Right ventricle myocardium superior (tissue), 1 donor: ENCODE measurements around the gene FHL2. TPM values are rescaled to one million over a fixed set of nuclear protein-coding genes. Genes with fewer than 3 reads are reported as not detected.
A peak's percentile ranks its signal among the peaks of the same experiment; 100 is the strongest.
"Not testable (repeated sequence)": the region's sequence is repeated elsewhere in the genome, so short reads cannot be mapped to it uniquely, and the experiment has no call there.

Experiments used
- ATAC-seq: fragments of 200-7000 bp; cut with Tn5 transposase; one replicate; pipeline ENCODE4 v1.9.1; 2020; ENCODE audit warnings: mild to moderate bottlenecking; ENCODE audit not compliant: poor library complexity
- DNase-seq: peaks from one replicate; pipeline ENCODE4 v3.0.0-alpha.2; 2020
- intact Hi-C: fragments of 100-400 bp; cut with DNase I; formaldehyde crosslinking; loops from one replicate; pipeline ENCODE4 v1.11.2; 2022
- total RNA-seq: library from RNA; stranded (reverse); fragmentation: NEBNext Ultra II Directional; extraction: Animal tissue kit (Norgen Biotek cat#: 25700); gene quantifications from one replicate; pipeline ENCODE4 v1.2.1, GENCODE V29; 2021
- donor health status: DM: no; HTN: yes; CAD: no; lungs with severe emphysema.

The FHL2 gene
- total RNA-seq, 1 donor from 2014 or later, result 1,567 TPM

- ATAC-seq, result peak; percentile 10
- intact Hi-C loops, result no loop called here
- no peak for DNase-seq
These were observed 69.7 kb downstream of the FHL2 start for GRCh38 chr2:105329197-105329554.

DNA sequence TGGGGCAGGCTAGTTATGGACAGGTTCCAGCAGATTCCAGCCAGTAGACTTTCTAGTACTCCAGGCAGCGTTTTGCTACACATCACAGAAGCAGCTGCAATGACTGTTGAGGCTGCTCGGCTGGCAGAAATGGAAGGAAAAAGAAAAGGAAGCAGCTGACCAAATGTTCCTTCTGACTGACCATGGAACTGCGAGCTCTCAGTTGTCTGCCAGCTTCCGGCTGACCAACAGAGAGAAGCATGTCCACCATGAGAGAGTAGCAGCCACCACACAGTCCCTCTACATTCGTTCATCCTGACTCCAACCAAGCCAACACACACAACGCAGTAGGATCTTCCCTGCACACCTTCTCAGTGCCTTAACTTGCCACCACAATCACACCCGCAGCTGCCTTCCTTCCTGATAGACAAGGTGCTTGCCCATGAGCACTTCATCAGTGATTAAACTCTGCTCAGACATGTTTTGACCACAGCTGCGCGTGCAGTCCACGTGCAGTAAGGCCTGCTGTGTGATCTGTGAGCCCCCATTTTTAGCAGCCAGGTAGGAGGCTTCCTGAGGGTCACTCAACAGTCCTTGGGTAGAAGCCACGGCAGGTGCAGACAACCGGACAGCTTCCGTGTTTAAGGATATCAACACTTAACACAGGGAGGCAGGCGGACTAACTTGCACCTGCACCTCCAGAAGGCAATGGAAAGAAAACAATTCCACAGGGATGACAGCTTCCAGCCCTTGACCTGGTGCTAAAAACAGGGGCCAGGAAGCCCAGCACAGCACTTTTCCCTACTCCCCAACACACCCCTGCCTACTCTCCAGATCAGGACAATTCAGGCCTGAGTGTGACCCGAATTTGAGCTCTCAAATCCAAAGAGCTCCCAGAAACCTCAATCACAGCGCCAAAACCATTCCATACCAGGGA is 70.3 kb downstream of the FHL2 start:
- DNase-seq, result peak; percentile 50
- intact Hi-C loops, result no loop called here
- ATAC-seq, result peak; percentile 30

- intact Hi-C loops, result no loop called here
- DNase-seq, result no peak
- no peak for ATAC-seq
These were observed 71.2 kb downstream of the FHL2 start for GRCh38 chr2:105327690-105328089.

DNA sequence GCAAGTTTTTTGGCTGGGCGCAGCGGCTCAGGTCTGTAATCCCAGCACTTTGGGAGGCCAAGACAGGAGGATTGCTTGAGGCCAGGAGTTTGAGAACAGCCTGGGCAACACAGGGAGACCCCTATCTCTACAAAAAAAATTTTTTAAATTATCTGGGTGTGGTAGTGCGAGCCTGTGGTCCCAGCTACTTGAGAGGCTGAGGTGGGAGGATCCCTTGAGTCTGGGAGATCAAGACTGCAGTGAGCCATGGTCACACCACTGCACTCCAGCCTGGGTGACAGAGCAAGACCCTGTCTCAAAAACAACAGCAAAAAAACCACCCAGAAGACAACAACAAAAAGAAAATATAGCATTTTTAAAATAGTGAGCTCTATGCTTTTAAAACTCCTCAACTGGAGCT is 71.6 kb downstream of the FHL2 start:
- intact Hi-C loops, DNase-seq, ATAC-seq: not testable (repeated sequence)

DNA sequence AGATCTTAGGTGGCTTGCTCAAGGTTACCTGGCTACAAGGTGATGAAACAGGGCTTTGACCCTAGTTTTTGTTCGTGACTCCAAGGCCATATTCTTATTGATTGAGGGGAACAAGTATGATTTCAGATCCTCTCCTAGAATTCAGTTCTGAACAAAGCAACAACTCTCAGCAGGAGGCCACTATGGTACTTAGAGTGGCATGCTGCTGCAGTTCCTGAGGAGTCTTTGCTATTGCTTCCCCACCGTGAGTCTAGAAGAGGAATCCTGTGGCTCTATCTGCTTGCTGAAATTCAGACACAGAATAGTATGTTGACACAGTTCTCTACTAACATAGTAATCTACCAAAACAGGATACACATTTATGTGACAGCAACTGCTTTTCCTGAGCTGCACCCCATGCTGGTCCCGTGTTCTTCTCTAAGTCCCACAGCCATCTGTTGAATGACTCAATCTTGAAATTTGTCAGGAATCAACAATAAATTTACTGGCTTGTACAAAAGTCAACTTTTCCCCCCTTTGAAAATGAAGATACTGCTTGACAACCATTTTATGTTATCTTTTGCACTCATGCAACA is 73.4 kb downstream of the FHL2 start:
- intact Hi-C loops, result no loop called here
- DNase-seq (no peak), ATAC-seq (no peak)

GRCh38 chr2:105324732-105325131 is 74.1 kb downstream of the FHL2 start:
- DNase-seq (no peak), ATAC-seq (no peak)
- intact Hi-C loops, result no loop called here

DNA sequence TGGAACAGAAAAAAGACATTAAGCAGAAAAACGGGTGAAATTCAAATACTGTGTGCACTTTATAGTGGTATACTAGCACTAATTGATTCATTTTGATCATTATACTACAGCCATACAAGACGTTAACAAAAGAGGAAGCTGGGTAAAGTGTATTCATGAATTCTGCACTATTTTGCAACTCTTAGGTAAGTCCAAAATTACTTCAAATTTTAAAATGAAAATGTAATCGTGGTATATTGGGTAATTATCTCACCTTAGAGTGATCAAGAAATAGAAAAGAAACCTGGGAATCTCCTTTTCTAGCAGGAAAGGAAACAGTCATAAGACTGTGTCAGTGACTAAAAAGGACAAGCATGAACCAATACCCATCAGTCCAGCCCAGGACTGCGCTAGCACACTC is 74.8 kb downstream of the FHL2 start:
- DNase-seq (no peak), ATAC-seq (no peak)
- intact Hi-C loops, result no loop called here

- DNase-seq (no peak), ATAC-seq (no peak)
- intact Hi-C loops, result no loop called here
These were observed 75.7 kb downstream of the FHL2 start for GRCh38 chr2:105323111-105323510.

- intact Hi-C loops, result no loop called here
- DNase-seq (no peak), ATAC-seq (no peak)
These were observed 76.8 kb downstream of the FHL2 start for GRCh38 chr2:105321875-105322646.

GRCh38 chr2:105320651-105321215 is 78.1 kb downstream of the FHL2 start:
- ATAC-seq (no peak), DNase-seq (no peak)
- intact Hi-C loops, result no loop called here

- ATAC-seq (no peak), DNase-seq (no peak)
- intact Hi-C loops, result no loop called here
These were observed 80.9 kb downstream of the FHL2 start for GRCh38 chr2:105317937-105318336.

DNA sequence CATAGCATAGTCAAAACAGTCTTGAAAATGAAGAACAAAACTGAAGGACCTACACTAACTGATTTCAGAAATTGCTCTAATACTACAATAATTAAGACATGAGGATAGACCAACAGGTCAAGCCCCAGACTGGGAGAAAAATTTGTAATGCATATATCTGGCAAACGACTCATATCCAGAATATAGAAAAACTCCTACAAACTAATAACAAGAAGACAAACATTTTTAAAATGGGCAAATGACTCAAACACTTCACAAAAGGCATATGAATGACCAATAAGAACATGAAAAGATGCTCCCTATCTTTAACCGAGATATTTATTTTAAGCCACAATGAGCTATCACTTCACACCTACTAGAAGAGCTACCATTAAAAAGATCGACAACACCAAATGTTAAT is 83.5 kb downstream of the FHL2 start:
- DNase-seq, result no peak
- no peak for ATAC-seq
- intact Hi-C loops, result no loop called here

DNA sequence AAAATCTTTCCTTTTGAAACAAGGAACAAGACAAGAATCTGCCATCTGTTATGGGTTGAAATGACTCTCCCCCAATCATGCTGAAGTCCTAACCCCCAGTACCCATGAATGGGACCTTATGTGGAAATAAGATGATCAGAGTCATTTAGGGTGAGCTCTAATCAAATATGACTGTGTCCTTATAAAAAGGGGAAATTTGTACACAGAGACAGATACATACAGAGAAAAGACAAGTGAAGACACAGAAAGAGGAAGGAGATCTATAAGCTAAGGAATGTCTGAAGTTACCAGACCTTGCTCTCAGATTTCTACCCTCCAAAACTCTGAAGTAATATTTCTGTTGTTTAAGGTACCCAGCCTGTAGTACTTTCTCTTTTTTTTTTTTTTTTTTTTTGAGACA is 85.0 kb downstream of the FHL2 start:
- intact Hi-C loops, result no loop called here
- DNase-seq (no peak), ATAC-seq (no peak)

Other genes with a start within 250 kb of the FHL2 start
- gene GPR45, start 157.3 kb downstream of the FHL2 start, total RNA-seq, result not detected
- 8.6 TPM for gene TGFBRAP1, start 69.3 kb downstream of the FHL2 start, total RNA-seq
- 18.7 TPM for gene C2orf49, start 61.5 kb downstream of the FHL2 start, total RNA-seq